Neuronal stem cell (in vitro differentiated cells): ENCODE measurements around the gene ZNF26.
A peak's percentile ranks its signal among the peaks of the same experiment; 100 is the strongest.

Experiments
- DNase-seq: peaks from one replicate; pipeline ENCODE4 v3.0.0-alpha.2; 2013; ENCODE audit warnings: low spot score
- H2AFZ ChIP-seq: one replicate; pipeline ENCODE4 v1.6.1; 2013; ENCODE audit warnings: mild to moderate bottlenecking, low read length, inconsistent platforms
- H2AK5ac ChIP-seq: 2 replicates; pipeline ENCODE4 v1.6.1; 2013; ENCODE audit warnings: low read depth, mild to moderate bottlenecking, inconsistent platforms, low read length, moderate library complexity, mixed read lengths
- H2BK120ac ChIP-seq: 2 replicates; pipeline ENCODE4 v1.6.1; 2013; ENCODE audit warnings: low read depth, mild to moderate bottlenecking, inconsistent platforms, low read length, moderate library complexity, mixed read lengths
- H2BK12ac ChIP-seq: one replicate; pipeline ENCODE4 v1.6.1; 2013; ENCODE audit warnings: low read length, inconsistent platforms
- H2BK15ac ChIP-seq: 2 replicates; pipeline ENCODE4 v1.6.1; 2013; ENCODE audit warnings: mild to moderate bottlenecking, low read length, inconsistent platforms, mixed read lengths
- H2BK5ac ChIP-seq: one replicate; pipeline ENCODE4 v1.6.1; 2013; ENCODE audit warnings: inconsistent platforms, mild to moderate bottlenecking, low read length, moderate library complexity
- H3K14ac ChIP-seq: one replicate; pipeline ENCODE4 v1.6.1; 2013; ENCODE audit warnings: low read length, inconsistent platforms
- H3K18ac ChIP-seq: 2 replicates; pipeline ENCODE4 v1.6.1; 2013; ENCODE audit warnings: low read length, inconsistent platforms
- H3K23ac ChIP-seq: 2 replicates; pipeline ENCODE4 v1.6.1; 2013; ENCODE audit warnings: low read depth, mild to moderate bottlenecking, mixed read lengths, low read length, inconsistent platforms; ENCODE audit not compliant: poor library complexity
- H3K27ac ChIP-seq: replicated peaks from 3 replicates; pipeline ENCODE4 v1.5.1; 2013; ENCODE audit warnings: low read length, inconsistent platforms
- H3K27me3 ChIP-seq, 3 experiments: 2 replicates each; pipeline ENCODE4 v1.6.1; 2013; ENCODE audit warnings: low read length in 3 of 3, mild to moderate bottlenecking in 2 of 3, inconsistent platforms in 1 of 3, low read depth in 1 of 3, mixed read lengths in 1 of 3, moderate library complexity in 1 of 3; ENCODE audit not compliant: control insufficient read depth in 3 of 3, insufficient read depth in 3 of 3
- H3K36me3 ChIP-seq, 2 donors: replicated peaks in 1 of 2; 2 replicates each; pipeline ENCODE4 v1.6.1; 2013; ENCODE audit warnings: low read length in 2 of 2; ENCODE audit not compliant: control insufficient read depth in 2 of 2, insufficient read depth in 2 of 2
- H3K4ac ChIP-seq: 2 replicates; pipeline ENCODE4 v1.6.1; 2013; ENCODE audit warnings: inconsistent platforms, mild to moderate bottlenecking, low read length, moderate library complexity
- H3K4me1 ChIP-seq, 2 donors: 1 replicate in 1 of 2; 2 replicates in 1 of 2; pipeline ENCODE4 v1.6.1; 2013; ENCODE audit warnings: low read length in 2 of 2, low read depth in 1 of 2; ENCODE audit not compliant: control insufficient read depth in 2 of 2, insufficient read depth in 1 of 2
- H3K4me2 ChIP-seq: one replicate; pipeline ENCODE4 v1.6.1; 2013; ENCODE audit warnings: mild to moderate bottlenecking, low read length, inconsistent platforms; ENCODE audit not compliant: insufficient read depth, poor library complexity, severe bottlenecking
- H3K4me3 ChIP-seq, 2 donors: 2 replicates each; pipeline ENCODE4 v1.5.1; 2013; ENCODE audit warnings: low read length in 2 of 2, mild to moderate bottlenecking in 2 of 2, inconsistent platforms in 1 of 2, moderate library complexity in 1 of 2
- H3K79me1 ChIP-seq: one replicate; pipeline ENCODE4 v1.6.1; 2013; ENCODE audit warnings: low read depth, mild to moderate bottlenecking, inconsistent platforms, low read length, moderate library complexity
- H3K9ac ChIP-seq: one replicate; pipeline ENCODE4 v1.6.1; 2013; ENCODE audit warnings: mild to moderate bottlenecking, low read depth, low read length, inconsistent platforms; ENCODE audit not compliant: poor library complexity
- H3K9me3 ChIP-seq, 2 donors: replicated peaks in 1 of 2; 2 replicates each; pipeline versions ENCODE3 to v1.6.1; 2013; ENCODE audit warnings: low read length in 2 of 2, mild to moderate bottlenecking in 2 of 2, inconsistent platforms in 1 of 2, low read depth in 1 of 2, mixed read lengths in 1 of 2, moderate library complexity in 1 of 2; ENCODE audit not compliant: control insufficient read depth in 2 of 2, insufficient read depth in 1 of 2
- H4K8ac ChIP-seq: one replicate; pipeline ENCODE4 v1.6.1; 2013; ENCODE audit warnings: low read depth, mild to moderate bottlenecking, inconsistent platforms, low read length, moderate library complexity
- H4K91ac ChIP-seq: one replicate; pipeline ENCODE4 v1.6.1; 2013; ENCODE audit warnings: low read length, low read depth, mild to moderate bottlenecking, inconsistent platforms; ENCODE audit not compliant: poor library complexity
- WGBS, 2 donors: extraction: QIAGEN DNeasy Blood & Tissue Kit; methylation state at CpG; one replicate each; pipeline ENCODE4 v1.1.7; 2013; ENCODE audit warnings: missing lambda C conversion rate in 2 of 2, mixed read lengths in 1 of 2; ENCODE audit not compliant: insufficient read length in 2 of 2, insufficient replicate concordance in 1 of 2; ENCODE audit errors: extremely low coverage in 2 of 2; 5-methylcytosine and 5-hydroxymethylcytosine counted together

ZNF26 gene

GRCh38 chr12:132986885-132987225 is 688 bp downstream of the ZNF26 start:
- Histone ChIP-seq H2BK15ac (no peak overlapping the region), H2BK5ac (no peak overlapping the region), H4K91ac (no peak overlapping the region), H2BK12ac (no peak overlapping the region), H4K8ac (peak overlapping the region; percentile 92), H3K79me1 (peaks cover 9% of the 10 kb centered on the region), H3K36me3 (peaks cover 3 to 21% of the 10 kb centered on the region in 2 donors), H3K23ac (peak overlapping the region; percentile 94), H2AK5ac (no peak overlapping the region), H3K9ac (peak overlapping the region; percentile 98), H3K4me2 (peak overlapping the region; percentile 83), H2AFZ (peak overlapping the region; percentile 99), H3K27me3 (no peaks in the 10 kb centered on the region), H3K4ac (no peak overlapping the region), H3K27ac (no peak overlapping the region), H3K4me1 (peaks cover 2 to 3% of the 10 kb centered on the region in 2 donors), H2BK120ac (no peak overlapping the region), H3K4me3 (peak overlapping the region; percentile 88 to 100), H3K14ac (peak overlapping the region; percentile 31), H3K9me3 (peaks cover 2 to 40% of the 10 kb centered on the region in 2 donors), H3K18ac (no peak overlapping the region)
- no CpG with 5 or more reads among the region's 11 CpGs for WGBS, 2 donors
- no peak for DNase-seq

DNA sequence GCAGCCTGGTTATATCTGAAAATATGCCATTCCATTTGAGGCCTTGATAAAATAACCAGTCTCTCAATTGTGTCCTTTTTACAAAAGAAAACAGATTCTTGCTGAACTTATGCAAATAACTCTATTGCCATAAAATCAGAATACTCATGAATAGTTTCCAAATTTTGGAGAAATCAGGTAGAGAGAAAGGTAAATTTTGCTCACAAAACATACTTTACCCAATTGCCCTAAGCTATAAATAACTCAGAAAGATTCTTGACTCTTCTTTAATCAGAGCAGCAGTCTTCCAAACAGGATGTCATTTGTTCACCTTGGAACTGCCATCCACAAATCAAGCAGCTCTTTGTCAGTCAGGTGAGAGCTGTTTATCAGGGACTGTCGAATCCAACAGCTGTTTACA is 12.6 kb downstream of the ZNF26 start:
- no peak overlapping the region for H3K4ac ChIP-seq
- H3K79me1 ChIP-seq, result peaks cover 6% of the 10 kb centered on the region
- H3K36me3 ChIP-seq, result peaks cover 10 to 11% of the 10 kb centered on the region in 2 donors
- no peak for DNase-seq
- WGBS, 2 donors, result no CpG with 5 or more reads among the region's 1 CpG
- no peak overlapping the region for H2AK5ac ChIP-seq
- no peak overlapping the region for H2BK5ac ChIP-seq
- no peaks in the 10 kb centered on the region for H3K27me3 ChIP-seq
- H3K4me3 ChIP-seq, result no peak overlapping the region
- no peak overlapping the region for H3K18ac ChIP-seq
- H2BK12ac ChIP-seq, result no peak overlapping the region
- no peaks in the 10 kb centered on the region for H3K4me1 ChIP-seq
- H3K4me2 ChIP-seq, result no peak overlapping the region
- H3K9me3 ChIP-seq, result peaks cover 38 to 86% of the 10 kb centered on the region in 2 donors
- no peak overlapping the region for H3K23ac ChIP-seq
- no peak overlapping the region for H4K8ac ChIP-seq
- H2BK120ac ChIP-seq, result no peak overlapping the region
- no peak overlapping the region for H2BK15ac ChIP-seq
- no peak overlapping the region for H2AFZ ChIP-seq
- H3K9ac ChIP-seq, result no peak overlapping the region
- H3K14ac ChIP-seq, result no peak overlapping the region
- no peak overlapping the region for H4K91ac ChIP-seq
- no peak overlapping the region for H3K27ac ChIP-seq

- Histone ChIP-seq H2BK5ac (no peak overlapping the region), H3K18ac (no peak overlapping the region), H3K79me1 (no peaks in the 10 kb centered on the region), H4K91ac (no peak overlapping the region), H3K9me3 (peaks cover 35 to 91% of the 10 kb centered on the region in 2 donors), H3K27ac (no peak overlapping the region), H2AK5ac (no peak overlapping the region), H3K27me3 (no peaks in the 10 kb centered on the region), H3K4ac (no peak overlapping the region), H3K14ac (no peak overlapping the region), H3K4me3 (no peak overlapping the region), H2BK15ac (no peak overlapping the region), H2BK120ac (no peak overlapping the region), H2BK12ac (no peak overlapping the region), H3K36me3 (peaks cover 26 to 89% of the 10 kb centered on the region in 2 donors), H3K4me2 (no peak overlapping the region), H3K9ac (no peak overlapping the region), H4K8ac (no peak overlapping the region), H2AFZ (no peak overlapping the region), H3K4me1 (no peaks in the 10 kb centered on the region), H3K23ac (no peak overlapping the region)
- DNase-seq, result no peak
- WGBS, 2 donors, result no CpG with 5 or more reads among the region's 6 CpGs
Measured at GRCh38 chr12:133010657-133011297, 24.6 kb downstream of the ZNF26 start.

DNA sequence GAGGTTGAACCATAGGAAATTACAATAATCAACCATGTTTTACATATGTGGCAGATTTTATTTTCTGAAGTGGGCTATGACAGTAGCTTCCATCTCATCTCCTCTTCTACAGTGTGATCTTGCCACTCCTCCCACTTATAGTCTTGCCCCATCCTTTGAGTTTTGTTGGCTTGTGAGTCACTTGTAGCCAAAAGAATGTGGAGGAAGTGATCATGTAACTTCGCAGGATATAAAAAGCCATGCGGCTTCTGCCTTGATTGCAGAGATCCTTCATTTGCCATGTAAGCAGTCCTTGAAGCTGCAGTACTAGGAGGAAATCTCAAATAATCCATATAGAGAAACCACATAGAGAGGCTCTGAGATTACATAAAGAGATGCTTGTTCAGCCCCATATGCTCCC is 37.4 kb downstream of the ZNF26 start:
- Histone ChIP-seq H3K18ac (no peak overlapping the region), H2BK5ac (no peak overlapping the region), H2BK120ac (no peak overlapping the region), H2BK12ac (no peak overlapping the region), H3K79me1 (peaks cover 2% of the 10 kb centered on the region), H3K4ac (no peak overlapping the region), H3K4me3 (no peak overlapping the region), H3K23ac (no peak overlapping the region), H3K27ac (no peak overlapping the region), H2AK5ac (no peak overlapping the region), H3K9me3 (peaks cover 13 to 19% of the 10 kb centered on the region in 2 donors), H3K14ac (no peak overlapping the region), H3K4me2 (no peak overlapping the region), H3K36me3 (peaks cover 0 to 5% of the 10 kb centered on the region in 2 donors), H3K4me1 (no peaks in the 10 kb centered on the region), H4K91ac (no peak overlapping the region), H4K8ac (no peak overlapping the region), H2BK15ac (no peak overlapping the region), H3K9ac (no peak overlapping the region), H3K27me3 (no peaks in the 10 kb centered on the region), H2AFZ (no peak overlapping the region)
- no peak for DNase-seq
- no CpG with 5 or more reads among the region's 2 CpGs for WGBS, 2 donors
